ENCODE results near the gene PCSK1.

Gene PCSK1

GRCh38 chr5:96440185-96440538 lies 7.1 kb upstream of the PCSK1 start:
- no peak for TF ChIP-seq GATA3 (IDR thresholded peaks at IDR 0.05; ENCODE audit: low read depth, low read length)
- TF ChIP-seq GATA2 (IDR thresholded peaks at IDR 0.05; ENCODE audit: low read depth, low read length), result no peak

GRCh38 chr5:96439477-96440184 lies 6.6 kb upstream of the PCSK1 start:
- TF ChIP-seq GATA2 (IDR thresholded peaks at IDR 0.05; ENCODE audit: low read depth, low read length), result no peak
- no peak for TF ChIP-seq GATA3 (IDR thresholded peaks at IDR 0.05; ENCODE audit: low read depth, low read length)

- TF ChIP-seq GATA3 (IDR thresholded peaks at IDR 0.05; ENCODE audit: low read depth, low read length), result no peak
- no peak for TF ChIP-seq GATA2 (IDR thresholded peaks at IDR 0.05; ENCODE audit: low read depth, low read length)
Measured at GRCh38 chr5:96434201-96434645, 1.2 kb upstream of the PCSK1 start.

GRCh38 chr5:96432216-96433065 lies 607 bp downstream of the PCSK1 start:
- no peak for TF ChIP-seq GATA2 (IDR thresholded peaks at IDR 0.05; ENCODE audit: low read depth, low read length)
- no peak for TF ChIP-seq GATA3 (IDR thresholded peaks at IDR 0.05; ENCODE audit: low read depth, low read length)

- TF ChIP-seq GATA2 (IDR thresholded peaks at IDR 0.05; ENCODE audit: low read depth, low read length) (no peak), GATA3 (IDR thresholded peaks at IDR 0.05; ENCODE audit: low read depth, low read length) (no peak)
Measured at GRCh38 chr5:96431376-96432187, 1.5 kb downstream of the PCSK1 start.

GRCh38 chr5:96427824-96428223 lies 5.2 kb downstream of the PCSK1 start:
- TF ChIP-seq GATA3 (IDR thresholded peaks at IDR 0.05; ENCODE audit: low read depth, low read length) (no peak), GATA2 (IDR thresholded peaks at IDR 0.05; ENCODE audit: low read depth, low read length) (no peak)

- TF ChIP-seq GATA2 (IDR thresholded peaks at IDR 0.05; ENCODE audit: low read depth, low read length) (no peak), GATA3 (IDR thresholded peaks at IDR 0.05; ENCODE audit: low read depth, low read length) (no peak)
Measured at GRCh38 chr5:96426831-96427230, 6.2 kb downstream of the PCSK1 start.

GRCh38 chr5:96425443-96425842 lies 7.6 kb downstream of the PCSK1 start:
- TF ChIP-seq GATA3 (IDR thresholded peaks at IDR 0.05; ENCODE audit: low read depth, low read length) (no peak), GATA2 (IDR thresholded peaks at IDR 0.05; ENCODE audit: low read depth, low read length) (no peak)

- TF ChIP-seq GATA3 (IDR thresholded peaks at IDR 0.05; ENCODE audit: low read depth, low read length) (no peak), GATA2 (IDR thresholded peaks at IDR 0.05; ENCODE audit: low read depth, low read length) (no peak)
Measured at GRCh38 chr5:96415897-96416296, 17.2 kb downstream of the PCSK1 start.

GRCh38 chr5:96412868-96413449 lies 20.1 kb downstream of the PCSK1 start:
- TF ChIP-seq GATA3 (IDR thresholded peaks at IDR 0.05; ENCODE audit: low read depth, low read length) (no peak), GATA2 (IDR thresholded peaks at IDR 0.05; ENCODE audit: low read depth, low read length) (no peak)

- TF ChIP-seq GATA3 (IDR thresholded peaks at IDR 0.05; ENCODE audit: low read depth, low read length) (no peak), GATA2 (IDR thresholded peaks at IDR 0.05; ENCODE audit: low read depth, low read length) (no peak)
Measured at GRCh38 chr5:96410013-96410412, 23.0 kb downstream of the PCSK1 start.

- TF ChIP-seq GATA2 (IDR thresholded peaks at IDR 0.05; ENCODE audit: low read depth, low read length), result no peak
- TF ChIP-seq GATA3 (IDR thresholded peaks at IDR 0.05; ENCODE audit: low read depth, low read length), result no peak
Measured at GRCh38 chr5:96408841-96409538, 24.1 kb downstream of the PCSK1 start.

GRCh38 chr5:96408210-96408777 lies 24.8 kb downstream of the PCSK1 start:
- TF ChIP-seq GATA3 (IDR thresholded peaks at IDR 0.05; ENCODE audit: low read depth, low read length) (no peak), GATA2 (IDR thresholded peaks at IDR 0.05; ENCODE audit: low read depth, low read length) (no peak)
